Hypothalamus (tissue), 51 donors: ENCODE data around the gene RBM20.

Experiments
- DNase-seq, 51 donors: peaks; one replicate each; lab custom pipeline; 2025; lab: John Stamatoyannopoulos, UW

The RBM20 gene

DNA sequence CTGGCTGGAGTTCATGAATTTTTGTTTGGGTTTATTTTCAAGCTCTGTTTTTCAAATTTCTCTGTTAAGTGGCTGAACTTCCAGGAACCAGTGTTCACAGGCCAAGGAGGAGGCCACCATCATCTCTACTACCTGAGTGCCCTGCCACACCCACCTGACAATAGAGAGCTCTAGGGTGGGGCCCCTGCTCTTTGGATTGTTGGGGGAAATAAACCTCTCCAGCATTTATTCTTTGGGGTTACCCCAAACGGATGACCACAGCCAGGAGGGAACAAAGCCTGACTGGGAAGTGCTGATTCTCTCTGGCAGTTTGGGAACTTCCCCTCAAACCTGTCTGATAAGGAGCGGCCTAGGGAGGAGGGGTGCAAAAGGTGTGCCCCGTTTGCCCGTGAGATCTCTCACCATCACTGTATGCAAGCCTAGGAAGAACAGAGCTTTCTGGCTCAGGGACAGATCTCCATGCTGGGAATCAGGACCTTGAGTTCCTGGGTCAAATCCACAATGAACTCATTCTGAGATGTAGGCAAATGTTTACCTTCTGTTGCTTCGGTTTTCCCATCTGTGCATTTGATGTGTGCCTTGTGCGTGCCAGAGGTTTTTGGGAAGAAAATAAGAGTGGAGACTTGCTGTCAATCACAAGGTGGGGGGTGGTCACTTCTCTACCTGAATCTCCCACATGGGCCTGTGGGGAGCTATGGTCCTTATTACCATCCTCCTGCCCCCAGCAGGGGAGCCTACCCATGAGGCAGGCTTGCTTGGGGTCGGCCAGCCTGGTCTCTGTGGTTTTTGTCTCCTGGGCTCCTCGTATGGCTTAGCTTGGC lies 199.9 kb downstream of the RBM20 start:
- no peak for DNase-seq

DNA sequence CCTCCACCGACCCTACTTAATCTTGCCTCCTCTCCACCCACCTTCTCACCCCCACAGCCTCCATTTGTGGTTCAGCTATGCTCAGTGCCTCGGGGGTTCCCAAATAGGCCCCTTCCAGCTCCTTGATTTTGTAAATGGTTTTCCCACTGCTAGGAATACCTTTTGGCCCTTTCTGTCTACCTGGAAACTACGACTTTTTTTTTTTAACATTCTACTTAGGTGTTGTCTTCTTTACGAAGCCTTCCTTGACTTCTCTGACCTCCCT lies 200.4 kb downstream of the RBM20 start:
- DNase-seq, result no peak

DNA sequence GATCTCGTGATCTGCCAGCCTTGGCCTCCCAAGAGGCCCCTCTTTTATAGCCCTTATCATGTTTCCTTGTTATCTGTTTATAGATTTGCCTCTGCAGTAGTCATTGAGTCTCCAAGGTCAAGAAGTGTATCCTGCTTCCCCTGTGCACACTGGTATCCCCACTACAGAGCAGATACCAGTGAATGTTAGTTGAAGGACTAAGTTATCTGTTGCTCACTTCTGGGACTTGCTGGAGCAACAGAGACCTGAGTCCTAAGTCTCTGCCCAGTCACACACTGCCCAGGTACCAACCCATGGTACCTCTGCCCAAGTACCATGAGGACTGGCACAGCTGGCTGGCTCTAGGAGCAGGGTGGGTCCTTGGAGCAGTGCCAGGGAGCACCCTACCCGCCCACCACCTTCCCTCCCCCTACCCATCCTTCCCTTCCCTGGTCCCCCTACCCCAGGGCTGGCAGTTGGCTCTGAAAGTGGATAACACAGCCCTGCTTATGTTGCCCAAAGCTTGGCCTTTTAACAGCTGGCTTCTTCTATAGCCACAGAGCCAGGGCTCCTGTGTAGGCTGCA lies 201.1 kb downstream of the RBM20 start:
- no peak for DNase-seq

DNA sequence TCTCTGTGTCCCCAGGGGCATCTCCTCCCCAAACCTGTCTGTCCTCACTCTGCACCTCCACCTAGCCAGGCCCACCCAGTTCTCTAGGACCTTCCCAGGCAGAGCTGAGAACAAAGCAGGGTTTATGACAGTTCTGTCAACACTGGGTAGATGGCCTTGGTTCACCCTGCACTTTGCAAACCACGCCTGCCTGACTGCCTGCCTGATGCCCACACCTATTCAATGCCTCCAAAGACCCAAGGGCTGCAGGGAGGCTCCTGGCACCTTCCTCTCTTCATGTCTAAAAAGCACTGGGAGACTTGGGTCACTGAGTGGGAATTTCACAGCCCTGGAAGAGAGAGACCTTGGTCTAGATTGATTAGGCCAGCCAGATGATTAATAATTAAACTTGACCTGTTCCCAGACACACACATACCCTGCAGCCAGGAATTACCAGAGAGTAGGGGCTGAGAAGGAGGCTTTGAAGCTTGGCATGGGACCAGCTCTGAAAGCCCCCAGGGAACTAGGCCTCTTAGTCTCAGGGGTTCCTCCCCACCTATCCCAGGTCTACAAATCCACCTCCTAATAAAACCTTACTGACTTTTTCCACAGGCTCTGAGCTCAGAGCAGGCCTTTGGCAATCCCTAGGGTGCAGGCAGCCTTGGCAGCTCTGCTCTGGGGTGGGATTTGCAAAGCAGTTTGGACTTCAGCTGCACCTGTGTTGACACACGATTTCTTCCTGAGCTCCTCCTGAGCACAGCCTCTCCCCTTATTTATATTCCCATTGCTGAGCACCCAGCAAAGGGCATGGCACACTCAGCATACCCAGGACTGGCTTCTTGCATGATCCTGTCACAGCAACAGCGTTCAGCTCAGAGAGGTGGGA lies 201.9 kb downstream of the RBM20 start:
- DNase-seq, result no peak

DNA sequence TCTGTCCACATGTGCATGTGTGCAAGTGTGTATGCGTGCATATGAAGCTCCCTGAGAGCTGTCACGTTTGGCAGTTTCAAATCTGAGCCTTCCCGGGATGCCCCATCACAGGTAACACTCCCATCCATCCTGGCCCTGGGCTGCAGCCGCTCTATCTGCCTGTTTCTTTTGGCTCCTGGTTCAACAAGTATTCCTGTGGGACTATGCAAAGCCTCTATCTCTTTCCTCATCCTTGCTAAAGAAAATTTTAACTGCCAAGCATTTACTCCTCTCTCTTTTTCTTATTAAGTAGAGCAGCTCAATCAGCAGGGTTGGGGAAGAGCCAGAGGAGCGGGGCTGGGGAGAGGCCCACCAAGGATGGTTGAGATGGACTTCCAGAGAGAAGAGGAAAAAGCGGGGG lies 203.2 kb downstream of the RBM20 start:
- no peak for DNase-seq

DNA sequence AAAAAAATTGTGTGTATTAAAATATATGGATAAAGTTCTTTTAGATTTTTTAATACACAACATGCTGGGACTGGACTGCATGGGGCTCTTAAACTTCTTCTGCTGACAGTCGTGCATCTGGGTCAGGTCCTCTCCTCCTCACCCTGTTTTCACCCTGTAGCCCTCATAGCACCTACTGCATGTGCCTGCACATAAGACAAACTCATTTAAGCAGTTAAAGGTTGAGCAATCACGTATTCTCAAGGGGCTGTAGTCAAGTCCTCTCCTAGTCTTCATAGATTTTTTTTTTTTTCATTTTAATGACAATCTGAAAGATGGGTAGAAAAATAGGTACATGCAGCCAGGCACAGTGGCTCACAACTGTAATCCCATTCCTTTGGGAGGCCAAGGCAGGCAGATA lies 204.0 kb downstream of the RBM20 start:
- DNase-seq, result no peak

DNA sequence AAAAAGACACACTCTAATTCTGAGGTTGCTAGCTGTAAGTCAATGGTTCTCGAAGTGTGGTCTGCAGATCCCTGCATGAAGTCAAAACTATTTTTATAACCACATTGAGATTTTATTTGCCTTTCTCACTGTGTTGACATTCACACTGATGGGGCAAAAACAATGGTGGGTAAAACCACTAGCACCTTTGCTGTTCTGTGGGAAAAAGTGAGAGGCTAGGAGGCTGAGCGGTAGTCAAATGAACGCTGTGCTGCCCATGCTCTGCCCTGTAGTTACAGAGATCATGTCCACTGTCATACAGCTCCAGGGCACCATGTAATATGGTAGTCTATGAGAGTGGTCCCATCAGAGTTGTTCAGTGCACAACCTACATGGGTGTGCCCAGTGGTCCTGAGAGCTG lies 206.0 kb downstream of the RBM20 start:
- no peak for DNase-seq

DNA sequence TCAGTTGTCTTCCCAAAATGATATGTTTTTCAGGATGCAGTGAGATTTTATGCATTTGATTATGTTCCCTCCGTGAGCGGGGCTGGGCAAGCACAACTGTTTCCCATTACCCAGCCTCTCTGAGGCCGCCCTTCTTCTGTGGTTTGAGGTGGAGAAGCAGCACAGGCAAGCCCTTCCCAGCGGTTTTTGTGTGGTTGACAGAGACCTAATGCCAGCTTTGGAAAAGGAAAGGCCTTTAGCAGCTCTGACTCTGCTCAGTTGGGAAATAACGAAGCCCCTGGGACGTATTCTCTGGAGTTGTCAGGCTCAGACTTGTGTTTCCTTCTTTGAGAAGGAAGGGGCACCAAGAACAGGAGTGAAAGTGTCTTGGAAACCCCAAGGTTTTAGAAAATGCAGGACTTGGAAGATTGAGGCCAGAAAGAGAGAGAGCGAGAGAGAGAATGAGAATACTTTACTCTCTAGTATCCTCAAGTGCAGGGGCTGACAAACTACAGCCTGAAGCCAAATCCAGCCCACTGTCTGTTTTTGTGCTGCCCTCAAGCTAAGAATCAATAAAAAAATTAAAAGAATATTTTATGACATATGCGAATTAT lies 207.0 kb downstream of the RBM20 start:
- DNase-seq, result no peak

DNA sequence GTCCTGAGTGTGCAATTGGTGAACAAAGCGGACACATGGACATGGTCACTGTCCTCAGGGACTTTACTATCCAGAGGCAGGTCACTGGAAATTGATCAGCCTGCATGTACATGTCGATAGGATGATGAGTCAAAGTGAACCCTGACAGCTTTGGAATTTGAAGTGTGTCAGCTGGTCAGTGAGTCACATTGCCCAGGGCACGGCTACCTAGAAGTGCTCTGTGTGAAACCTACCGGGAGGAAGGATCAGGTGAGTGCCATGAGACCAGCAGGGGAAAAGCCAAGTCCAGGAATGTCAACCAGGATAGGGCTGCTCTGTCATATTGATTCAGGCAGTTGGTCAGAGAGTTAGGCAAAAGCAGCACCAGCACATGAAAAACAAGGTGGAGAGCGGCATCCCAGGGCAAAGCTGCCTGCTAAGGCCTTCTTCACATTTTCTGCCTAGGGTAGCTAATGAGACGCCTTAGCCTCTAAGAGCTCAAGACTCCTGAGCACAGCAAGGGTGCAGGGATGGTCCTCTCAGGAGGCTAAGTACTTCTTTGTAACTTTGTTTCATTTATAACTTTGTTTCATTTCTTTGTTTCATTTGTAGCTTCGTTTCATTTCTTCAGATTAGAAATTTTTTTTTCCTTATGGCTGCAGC lies 208.2 kb downstream of the RBM20 start:
- DNase-seq, result no peak

DNA sequence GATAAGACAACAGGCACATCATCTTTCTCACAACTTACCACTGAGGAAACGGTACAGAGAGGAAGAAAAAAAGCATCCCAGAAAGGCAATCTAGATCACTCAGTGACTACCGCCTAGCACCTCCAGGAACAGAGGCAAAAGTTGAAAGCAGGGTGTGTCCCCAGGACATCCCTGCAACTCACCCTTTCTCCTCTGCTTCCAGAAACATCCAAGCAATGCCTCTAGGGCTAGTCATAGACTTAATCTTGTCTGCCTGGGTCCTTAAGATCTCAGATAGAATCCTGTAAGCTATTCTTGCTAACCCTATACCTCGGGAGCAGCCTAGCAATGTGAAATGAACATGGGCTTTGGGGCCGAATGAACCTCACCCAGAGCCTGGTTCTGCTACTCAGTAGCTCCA lies 208.8 kb downstream of the RBM20 start:
- no peak for DNase-seq

DNA sequence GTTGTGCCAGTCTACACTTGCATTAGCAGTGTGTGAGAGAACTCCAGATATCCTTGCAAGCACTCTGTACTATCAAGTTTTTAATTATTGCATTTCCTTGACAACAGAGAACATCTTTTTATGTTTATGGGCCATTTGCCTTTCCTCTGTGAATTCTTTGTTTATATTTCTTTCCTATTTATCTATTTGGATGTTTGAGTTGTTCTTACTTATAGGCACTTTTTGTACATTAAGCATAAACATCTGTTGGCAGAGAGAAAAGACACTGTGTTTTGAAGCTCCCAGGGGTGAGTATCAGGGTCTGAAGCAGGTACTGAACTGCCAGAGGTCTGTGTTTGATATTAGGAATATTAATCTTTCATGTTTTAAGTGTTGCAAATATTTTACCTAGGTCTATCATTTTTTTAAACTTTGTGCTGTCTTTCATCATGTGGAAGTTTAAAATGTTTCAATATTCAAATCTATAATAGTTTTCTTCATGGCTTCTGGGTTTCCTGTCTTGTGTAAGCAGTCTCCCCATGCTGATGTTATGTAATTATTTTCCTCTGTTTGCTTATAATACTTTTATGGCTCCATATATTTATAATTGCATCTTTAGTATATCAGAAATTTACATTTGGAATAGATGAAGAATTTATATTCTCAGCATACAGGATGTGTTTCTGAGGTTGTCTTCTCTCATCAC lies 209.9 kb downstream of the RBM20 start:
- no peak for DNase-seq

DNA sequence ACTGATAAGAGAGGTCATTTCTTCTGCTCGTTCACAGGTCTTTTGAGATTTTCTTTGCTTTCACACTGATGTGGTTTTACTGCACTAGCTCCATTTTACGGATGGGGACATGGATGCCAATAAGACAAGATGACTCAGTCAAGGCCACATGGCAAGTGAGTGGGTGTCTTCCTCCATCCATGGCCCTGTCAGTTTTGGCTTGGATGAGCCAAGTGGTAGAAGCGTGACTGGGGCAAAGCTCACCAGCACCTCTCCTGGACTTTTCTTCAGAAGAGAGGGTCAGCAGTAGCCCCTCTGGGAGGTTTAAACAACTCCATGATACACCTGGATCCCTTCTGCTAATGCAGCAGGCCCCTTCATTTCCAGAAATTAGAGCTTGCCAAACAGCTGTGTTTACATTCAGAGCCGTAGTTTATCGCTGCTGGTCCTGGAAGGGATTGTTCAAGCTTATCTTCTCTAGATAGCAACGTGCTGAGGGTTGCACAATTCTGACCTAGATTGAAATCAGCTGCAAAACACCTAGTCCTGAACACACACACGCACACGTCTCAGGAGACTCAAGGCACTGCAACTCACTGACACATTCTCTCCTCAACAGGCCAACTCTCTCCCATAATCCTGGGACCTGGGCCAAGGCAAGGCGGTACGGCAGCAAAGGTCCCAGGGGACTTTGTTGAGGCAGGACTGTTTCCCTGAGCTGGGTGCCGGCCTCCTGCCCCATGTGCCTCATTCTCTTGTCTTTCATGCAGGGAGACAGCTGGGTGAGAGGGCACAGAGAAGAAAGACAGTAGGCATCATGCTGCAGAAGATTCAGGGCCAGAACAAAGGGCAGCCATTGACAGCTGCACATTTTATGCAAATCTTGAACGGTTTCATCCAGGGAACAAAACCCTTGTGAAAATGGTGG lies 213.4 kb downstream of the RBM20 start:
- DNase-seq, result peak in 12 of 51 donors; percentile 9 to 62 (median 28)

DNA sequence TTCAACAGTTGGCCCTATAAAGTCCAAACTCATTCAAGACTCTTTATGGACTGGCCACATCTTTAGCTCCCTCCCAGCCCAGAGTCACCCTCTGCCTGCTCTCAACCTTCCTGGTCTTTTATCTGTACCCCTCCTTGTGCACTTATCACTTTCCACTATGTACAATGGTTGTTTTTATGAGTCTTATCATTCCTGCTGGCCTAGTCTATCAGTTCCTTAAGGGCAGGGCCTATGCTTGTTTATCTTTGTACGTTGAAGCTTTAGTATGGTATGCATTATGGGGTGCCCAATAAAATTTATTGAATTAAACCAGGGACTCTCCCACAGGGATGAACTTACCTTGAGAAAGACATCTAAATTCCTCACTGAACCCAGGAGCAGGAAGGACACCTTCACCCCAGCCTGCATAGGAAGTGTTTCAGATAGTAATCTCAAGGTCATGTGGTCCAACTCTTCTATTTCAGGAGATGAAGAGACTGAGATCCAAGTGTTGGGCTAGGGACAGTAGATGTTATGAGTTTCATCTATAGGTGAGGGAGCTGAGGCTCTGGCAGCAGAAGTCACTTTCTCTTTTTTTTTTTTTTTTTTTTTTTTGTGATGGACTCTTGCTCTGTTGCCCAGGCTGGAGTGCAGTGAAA lies 214.3 kb downstream of the RBM20 start:
- DNase-seq, result peak in 1 of 51 donors; percentile 38

DNA sequence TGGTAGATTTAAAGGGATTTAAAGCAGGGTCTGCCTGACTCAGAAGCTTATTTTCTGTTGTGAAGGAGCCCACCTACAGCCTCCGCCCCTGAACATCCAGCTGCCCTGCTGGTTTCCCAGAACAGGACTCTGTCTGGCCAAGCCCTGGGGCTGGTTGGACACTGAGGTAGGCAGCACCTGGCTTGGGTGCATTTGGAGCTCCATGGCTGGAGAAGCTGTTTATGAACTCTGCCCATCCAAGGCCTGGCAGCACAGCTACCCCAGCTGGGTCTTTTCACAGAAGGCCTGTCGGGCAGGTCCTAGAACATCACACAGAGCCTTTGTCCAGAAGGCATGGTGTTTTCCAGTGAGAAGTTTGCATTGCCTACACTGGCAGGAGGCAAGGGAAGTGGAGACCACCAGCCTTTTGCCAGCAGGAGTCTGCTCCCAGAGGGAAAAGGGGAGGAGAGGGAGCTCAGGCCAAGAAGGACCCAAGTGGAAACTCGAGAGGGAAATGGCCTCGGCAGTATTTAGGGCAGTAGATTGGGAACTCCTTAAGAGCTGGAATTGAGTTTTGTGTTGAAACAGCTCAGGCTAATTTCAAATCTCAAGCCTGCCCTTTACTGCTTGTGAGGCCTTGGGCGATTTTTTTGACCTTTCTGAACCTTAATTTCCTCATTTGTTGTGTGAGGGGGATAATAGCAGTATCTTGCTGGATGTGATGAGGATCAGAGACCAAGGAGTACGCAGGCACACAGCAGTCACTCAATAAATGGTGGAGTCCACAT lies 215.3 kb downstream of the RBM20 start:
- DNase-seq, result peak in 1 of 51 donors; percentile 27

DNA sequence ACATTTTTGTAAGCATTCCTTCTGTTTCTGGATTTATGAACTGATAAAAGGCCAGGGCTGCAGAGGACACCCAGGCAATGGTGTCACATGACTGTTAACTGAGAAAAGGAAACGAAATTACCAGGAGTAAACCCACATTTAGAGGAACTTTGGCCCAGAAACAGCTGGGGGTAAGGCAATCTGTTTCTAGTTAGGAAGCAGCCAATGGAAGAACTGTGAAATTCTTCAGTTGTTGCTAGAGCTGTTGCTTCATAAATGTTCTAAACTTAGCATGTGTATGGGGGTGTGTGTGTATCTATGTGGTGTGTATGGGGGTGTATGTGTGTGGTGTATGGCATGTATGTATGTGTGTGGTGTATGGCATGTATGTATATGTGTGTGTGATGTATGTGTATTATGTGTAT lies 215.8 kb downstream of the RBM20 start:
- DNase-seq, result no peak

DNA sequence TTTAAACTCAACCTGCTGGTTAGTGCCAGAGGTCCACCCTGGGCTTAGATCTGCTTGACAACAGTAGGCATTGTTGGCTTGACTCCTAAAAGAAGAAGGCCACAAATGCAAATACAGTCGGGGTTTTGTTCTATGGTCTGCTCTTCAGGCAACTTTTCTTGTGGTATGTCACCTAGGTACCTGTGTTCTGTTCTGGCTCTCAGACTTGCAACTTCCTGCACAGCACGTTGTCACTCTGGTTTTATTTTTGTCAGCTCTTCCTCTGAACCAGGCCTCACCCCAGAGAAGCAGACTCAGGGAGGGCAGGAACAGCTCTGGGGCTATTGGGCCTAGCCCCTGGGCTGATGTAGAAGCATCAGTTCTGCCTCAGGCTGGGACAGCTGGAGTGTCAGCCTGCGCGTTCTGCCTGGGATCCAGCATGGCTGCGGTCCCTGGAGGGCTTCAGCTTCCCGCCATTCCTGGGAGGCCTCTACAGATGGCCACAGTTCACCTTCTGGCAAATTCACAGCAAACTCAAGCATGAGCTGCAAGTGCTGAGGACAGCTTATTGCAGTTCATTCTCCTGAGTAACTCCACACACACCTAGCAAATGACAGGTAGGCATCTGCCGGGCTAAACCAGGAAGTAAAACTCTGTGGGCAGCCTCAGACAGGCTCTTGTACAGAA lies 216.6 kb downstream of the RBM20 start:
- no peak for DNase-seq

DNA sequence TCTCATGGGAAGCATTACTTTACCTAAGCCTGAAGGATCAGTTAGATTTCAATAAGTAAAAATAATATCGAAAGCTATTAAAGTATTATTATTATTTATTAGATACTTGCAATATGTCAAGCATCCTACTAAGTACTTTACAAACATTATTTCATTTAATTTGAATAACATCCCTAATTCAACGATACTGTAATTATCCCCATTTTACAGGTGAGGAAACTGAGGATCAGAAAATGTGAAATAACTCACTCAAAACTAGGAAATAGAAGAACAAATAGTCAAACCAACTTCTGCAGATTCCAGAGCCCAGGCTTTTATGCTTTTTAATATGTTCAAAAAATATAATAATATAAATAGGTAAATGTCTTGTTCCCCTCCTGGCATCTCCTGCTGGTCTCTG lies 217.3 kb downstream of the RBM20 start:
- no peak for DNase-seq
